ENCODE results near the gene SESN1.
"Not testable (repeated sequence)": the region's sequence is repeated elsewhere in the genome, so short reads cannot be mapped to it uniquely, and the experiment has no call there.

SESN1 gene

DNA sequence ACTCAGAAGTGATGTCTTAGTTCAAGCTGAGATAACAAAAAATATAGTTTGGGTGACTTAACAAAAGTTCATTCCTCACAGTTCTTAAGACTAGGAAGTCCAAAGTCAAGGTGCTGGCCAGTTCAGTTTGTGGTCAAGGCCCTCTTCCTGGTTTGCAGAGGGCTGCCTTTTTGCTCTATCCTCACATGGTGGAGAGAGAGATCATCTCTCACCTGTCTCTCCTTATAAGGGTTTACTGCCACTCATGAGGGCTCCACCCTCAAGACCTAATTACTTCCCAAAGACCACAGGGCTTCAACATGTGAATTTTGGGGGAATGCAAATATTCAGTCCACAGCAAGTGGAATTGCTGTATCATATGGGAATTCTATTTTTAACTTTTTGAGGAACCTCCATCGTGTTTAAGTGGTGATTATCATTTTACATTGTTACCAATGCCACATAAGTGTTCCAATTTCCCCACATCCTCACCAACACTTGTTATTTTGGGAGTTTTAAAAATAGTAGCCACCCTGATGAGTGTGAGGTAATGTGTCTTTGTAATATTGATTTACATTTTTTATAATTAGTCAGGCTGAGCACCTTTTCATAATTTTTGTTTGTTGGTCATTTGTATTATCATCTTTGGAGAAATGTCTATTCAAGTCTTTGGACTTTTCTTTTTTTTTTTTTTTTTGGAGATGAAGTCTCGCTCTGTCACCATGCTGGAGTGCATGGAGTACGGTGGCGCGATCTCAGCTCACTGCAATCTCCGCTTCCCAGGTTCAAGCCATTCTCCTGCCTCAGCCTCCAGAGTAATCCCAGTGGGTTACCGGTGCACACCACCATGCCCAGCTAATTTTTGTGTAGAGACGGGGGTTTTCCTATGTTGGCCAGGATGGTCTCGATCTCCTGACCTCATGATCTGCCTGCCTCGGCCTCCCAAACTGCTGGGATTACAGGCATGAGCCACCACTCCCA is 112.2 kb downstream of the SESN1 start:
- no peak for DNase-seq (ENCODE audit: low read depth)
- TF ChIP-seq CTCF (conservative IDR thresholded peaks at IDR 0.05; ENCODE audit: low read depth, low read length) = no peak

DNA sequence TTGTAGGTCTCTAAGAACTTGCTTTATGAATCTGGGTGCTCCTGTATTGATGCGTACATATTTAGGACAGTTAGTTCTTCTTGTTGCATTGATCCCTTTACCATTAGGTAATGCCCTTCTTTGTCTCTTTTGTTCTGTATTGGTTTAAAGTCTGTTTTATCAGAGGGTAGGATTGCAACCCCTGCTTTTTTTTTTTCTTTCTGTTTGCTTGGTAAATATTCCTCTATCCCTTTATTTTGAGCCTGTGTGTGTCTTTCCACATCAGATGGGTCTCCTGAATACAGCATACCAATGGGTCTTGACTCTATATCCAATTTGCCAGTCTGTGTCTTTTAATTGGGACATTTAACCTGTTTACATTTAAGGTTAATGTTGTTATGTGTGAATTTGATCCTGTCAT is 116.0 kb downstream of the SESN1 start:
- DNase-seq (ENCODE audit: low read depth); H3K4me3 ChIP-seq (ENCODE audit: low read depth, low read length): not testable (repeated sequence)

More for the DNA sequence above, 112.2 kb downstream of the SESN1 start:
- H3K4me3 ChIP-seq (ENCODE audit: low read depth, low read length) = no peak overlapping the region

- no peak for TF ChIP-seq CTCF (conservative IDR thresholded peaks at IDR 0.05; ENCODE audit: low read depth, low read length)
- no peak overlapping the region for H3K4me3 ChIP-seq (ENCODE audit: low read depth, low read length)
- no peak for DNase-seq (ENCODE audit: low read depth)
These were observed 120.4 kb downstream of the SESN1 start for GRCh38 chr6:108974201-108974600.

- TF ChIP-seq CTCF (conservative IDR thresholded peaks at IDR 0.05; ENCODE audit: low read depth, low read length) = no peak
- peak; percentile 35 for DNase-seq (ENCODE audit: low read depth)
- H3K4me3 ChIP-seq (ENCODE audit: low read depth, low read length) = no peak overlapping the region
These were observed 124.9 kb downstream of the SESN1 start for GRCh38 chr6:108969776-108970175.

DNA sequence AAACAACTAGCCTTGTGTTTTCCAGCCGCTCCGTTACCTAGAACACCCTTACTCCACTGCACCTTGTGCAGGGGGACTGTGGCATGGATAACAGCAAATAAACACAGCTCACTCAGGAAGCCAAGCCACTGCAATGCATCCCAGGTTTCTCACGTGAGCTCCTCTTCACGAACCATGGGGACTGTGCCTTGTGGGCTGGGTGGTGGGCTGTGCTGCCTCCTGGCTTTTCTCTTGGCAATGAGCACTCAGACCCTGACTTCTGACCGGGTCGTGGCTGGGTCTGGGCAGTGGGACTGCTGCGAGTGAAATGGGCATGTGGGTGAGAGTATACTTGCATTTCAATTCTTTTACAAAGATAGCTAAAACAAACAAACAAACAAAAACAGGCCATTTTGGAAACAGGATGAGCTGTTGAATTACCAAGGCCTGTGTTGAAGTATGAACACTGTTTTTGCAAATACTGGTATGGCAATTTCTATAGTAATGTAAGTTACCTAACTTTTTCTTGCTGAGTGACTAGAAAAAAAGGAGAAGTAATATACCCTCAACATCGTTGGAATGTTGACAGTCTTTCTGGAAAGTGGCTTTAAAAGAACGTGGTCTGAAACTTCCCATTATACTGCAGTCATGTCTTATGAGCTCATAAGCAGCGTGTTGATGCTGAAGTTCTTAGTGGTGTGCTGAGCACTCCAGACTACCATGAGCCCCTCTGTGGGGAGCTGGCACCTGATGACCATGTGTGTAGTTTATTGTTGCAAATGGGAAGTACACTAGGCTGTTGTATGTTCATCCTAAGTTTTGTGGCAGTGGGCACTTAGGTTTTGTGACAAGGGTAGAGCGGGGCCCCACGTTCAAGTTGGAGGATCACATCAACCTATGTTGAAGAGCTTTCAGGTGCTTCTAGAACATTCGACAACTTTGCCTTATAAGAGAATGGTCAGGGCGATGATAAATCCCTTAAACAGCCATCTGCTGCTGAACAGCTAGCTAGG is 126.0 kb downstream of the SESN1 start:
- no peak overlapping the region for H3K4me3 ChIP-seq (ENCODE audit: low read depth, low read length)
- DNase-seq (ENCODE audit: low read depth) = no peak

GRCh38 chr6:108966855-108967755 is 127.5 kb downstream of the SESN1 start:
- H3K4me3 ChIP-seq (ENCODE audit: low read depth, low read length) = no peak overlapping the region
- TF ChIP-seq CTCF (conservative IDR thresholded peaks at IDR 0.05; ENCODE audit: low read depth, low read length) = no peak
- DNase-seq (ENCODE audit: low read depth) = peak; percentile 61

More for the DNA sequence above, 126.0 kb downstream of the SESN1 start:
- TF ChIP-seq CTCF (conservative IDR thresholded peaks at IDR 0.05; ENCODE audit: low read depth, low read length) = no peak

All from choroid plexus epithelial cell (primary cell).